ENCODE data around the gene NAV1.

GRCh38 chr1:201562257-201562656, 23.3 kb downstream of the NAV1 start:
- TF ChIP-seq CTCF (IDR thresholded peaks at IDR 0.05; ENCODE audit: low read depth, low read length, poor library complexity, severe bottlenecking) (no peak), EZH2phosphoT487 (IDR thresholded peaks at IDR 0.05; ENCODE audit: borderline replicate concordance, low read length) (no peak)
